Activated CD4-positive, alpha-beta T cell treated with anti-CD3 and anti-CD28 coated beads, Interleukin-2, amount 10 ng/mL, durations not matched to agents 24 days and 14 days (primary cell): ENCODE measurements around the gene PITPNM1. TPM values are rescaled to one million over a fixed set of nuclear protein-coding genes. Genes with fewer than 3 reads are reported as not detected.
A peak's percentile ranks its signal among the peaks of the same experiment; 100 is the strongest.
"Not testable (repeated sequence)": the region's sequence is repeated elsewhere in the genome, so short reads cannot be mapped to it uniquely, and the experiment has no call there.

Experiments used
- DNase-seq: peaks from one replicate; pipeline ENCODE4 v3.0.0; 2022
- H3K27ac Mint-ChIP-seq: one replicate; pipeline ENCODE4 v1.8.0; 2022; ENCODE audit warnings: mild to moderate bottlenecking, mixed read lengths
- H3K27me3 Mint-ChIP-seq: one replicate; pipeline ENCODE4 v1.8.0; 2022; ENCODE audit warnings: mixed read lengths
- H3K36me3 Mint-ChIP-seq: one replicate; pipeline ENCODE4 v1.8.0; 2022; ENCODE audit warnings: low read depth, mild to moderate bottlenecking, mixed read lengths
- H3K4me1 Mint-ChIP-seq: one replicate; pipeline ENCODE4 v1.8.0; 2021; ENCODE audit warnings: mixed read lengths
- H3K4me3 Mint-ChIP-seq: one replicate; pipeline ENCODE4 v1.8.0; 2022; ENCODE audit warnings: mild to moderate bottlenecking, moderate library complexity, mixed read lengths
- H3K9me3 Mint-ChIP-seq: one replicate; pipeline ENCODE4 v1.8.0; 2021; ENCODE audit warnings: mixed read lengths
- intact Hi-C: fragments of 100-400 bp; cut with micrococcal nuclease; formaldehyde crosslinking; loops from one replicate; pipeline ENCODE4 v1.15.1; 2023
- total RNA-seq: library from RNA; stranded (reverse); gene quantifications from 2 replicates; pipeline ENCODE4 v1.2.3, GENCODE V29; 2022

PITPNM1 gene
- total RNA-seq, 1 donor from 2014 or later: 128 TPM

- H3K27ac Mint-ChIP-seq: no peak overlapping the region
- H3K36me3 Mint-ChIP-seq: peaks cover 50% of the 10 kb centered on the region
- intact Hi-C loops: no loop called here
- peaks cover 8% of the 10 kb centered on the region for H3K4me1 Mint-ChIP-seq
- no peaks in the 10 kb centered on the region for H3K27me3 Mint-ChIP-seq
- DNase-seq: no peak
- no peaks in the 10 kb centered on the region for H3K9me3 Mint-ChIP-seq
- no peak overlapping the region for H3K4me3 Mint-ChIP-seq
Observed at GRCh38 chr11:67493548-67494370, 11.4 kb downstream of the PITPNM1 start.

DNA sequence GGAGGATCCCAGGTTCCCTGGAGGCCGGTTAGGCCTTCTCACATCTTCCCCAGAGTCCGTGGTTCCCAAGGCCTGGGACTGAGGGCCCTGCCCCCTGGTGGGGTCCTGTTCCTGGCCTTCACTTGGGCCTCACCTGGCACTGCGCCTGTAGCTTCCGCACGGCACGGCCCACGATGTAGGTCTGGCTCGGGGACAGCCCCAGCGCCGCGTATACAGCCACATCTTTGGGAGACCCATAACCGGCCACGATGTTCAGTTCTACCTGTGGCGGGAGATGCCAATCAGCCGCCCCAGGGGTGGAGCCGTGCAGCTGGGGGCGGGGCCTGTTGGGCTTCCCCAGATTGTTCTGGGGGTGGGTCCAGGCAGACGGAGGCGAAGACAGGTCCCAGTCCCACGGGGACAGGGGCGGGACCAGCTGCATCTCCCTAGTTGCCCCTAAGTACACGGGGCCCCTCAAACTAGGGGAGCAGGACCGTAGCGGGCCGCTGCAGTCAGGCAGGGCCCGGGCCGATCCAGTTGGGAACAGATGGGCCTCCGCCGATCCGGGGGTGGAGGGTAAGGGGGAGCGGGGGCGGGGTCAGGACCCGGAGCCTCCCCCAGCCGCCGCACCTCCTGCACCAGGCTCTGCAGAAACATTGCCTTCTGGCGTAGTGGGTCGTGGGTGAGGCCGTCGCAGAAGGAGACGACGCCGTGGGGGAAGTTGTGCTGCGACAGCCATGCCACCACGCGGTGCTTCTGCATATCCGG is 12.2 kb downstream of the PITPNM1 start:
- H3K9me3 Mint-ChIP-seq: no peaks in the 10 kb centered on the region
- no peak overlapping the region for H3K27ac Mint-ChIP-seq
- H3K4me3 Mint-ChIP-seq: no peak overlapping the region
- peak; percentile 74 for DNase-seq
- peaks cover 16% of the 10 kb centered on the region for H3K4me1 Mint-ChIP-seq
- peaks cover 55% of the 10 kb centered on the region for H3K36me3 Mint-ChIP-seq
- no peaks in the 10 kb centered on the region for H3K27me3 Mint-ChIP-seq
- intact Hi-C loops: no loop called here

DNA sequence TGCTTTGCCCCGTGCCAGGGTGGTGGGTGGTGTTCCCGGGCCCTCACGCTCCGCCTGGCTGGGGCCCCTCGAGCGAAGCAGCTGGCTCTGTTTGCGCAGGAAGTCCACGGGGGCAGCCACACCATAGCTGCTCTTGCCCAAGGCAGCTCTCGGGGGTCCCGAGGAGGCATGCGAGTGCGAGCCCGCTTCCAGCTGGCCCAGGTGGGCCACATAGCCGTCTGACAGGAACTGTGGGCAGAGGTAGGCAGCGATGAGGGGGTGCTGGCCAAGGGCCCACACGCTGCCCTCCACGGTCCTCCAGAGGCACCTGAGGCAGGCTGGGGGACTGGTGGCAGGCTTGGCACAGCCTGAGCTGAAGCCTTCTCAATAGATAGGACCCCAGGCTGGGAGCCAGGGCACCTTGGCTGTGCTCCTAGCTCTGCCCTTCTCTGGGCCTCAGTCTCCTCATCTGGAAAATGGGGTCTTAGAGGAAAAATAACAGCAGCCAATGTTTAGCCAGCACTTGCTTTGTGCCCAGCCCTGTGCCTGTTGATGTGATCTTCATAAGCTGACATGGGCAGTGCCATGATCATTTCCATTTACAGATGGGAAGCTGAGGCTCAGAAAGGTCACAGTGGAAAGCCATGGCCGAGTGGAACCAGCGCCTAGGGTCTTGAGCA is 13.0 kb downstream of the PITPNM1 start:
- peaks cover 57% of the 10 kb centered on the region for H3K36me3 Mint-ChIP-seq
- peaks cover 23% of the 10 kb centered on the region for H3K4me1 Mint-ChIP-seq
- no peaks in the 10 kb centered on the region for H3K9me3 Mint-ChIP-seq
- H3K4me3 Mint-ChIP-seq: no peak overlapping the region
- intact Hi-C loops: no loop called here
- H3K27me3 Mint-ChIP-seq: no peaks in the 10 kb centered on the region
- DNase-seq: no peak
- no peak overlapping the region for H3K27ac Mint-ChIP-seq

GRCh38 chr11:67491276-67492068 is 13.7 kb downstream of the PITPNM1 start:
- Mint-ChIP-seq H3K36me3 (peaks cover 58% of the 10 kb centered on the region), H3K27ac (peak overlapping the region; percentile 73)
- intact Hi-C loops: no loop called here

GRCh38 chr11:67490727-67491065 is 14.5 kb downstream of the PITPNM1 start:
- DNase-seq: no peak
- no peak overlapping the region for H3K4me3 Mint-ChIP-seq
- peaks cover 59% of the 10 kb centered on the region for H3K36me3 Mint-ChIP-seq
- no peaks in the 10 kb centered on the region for H3K27me3 Mint-ChIP-seq
- peaks cover 6% of the 10 kb centered on the region for H3K9me3 Mint-ChIP-seq
- H3K4me1 Mint-ChIP-seq: peaks cover 36% of the 10 kb centered on the region
- intact Hi-C loops: no loop called here
- H3K27ac Mint-ChIP-seq: peak overlapping the region; percentile 73

More at GRCh38 chr11:67491276-67492068, 13.7 kb downstream of the PITPNM1 start:
- H3K4me3 Mint-ChIP-seq: no peak overlapping the region
- H3K9me3 Mint-ChIP-seq: peaks cover under 1% of the 10 kb centered on the region
- H3K27me3 Mint-ChIP-seq: no peaks in the 10 kb centered on the region
- H3K4me1 Mint-ChIP-seq: peaks cover 30% of the 10 kb centered on the region
- DNase-seq: no peak

- Mint-ChIP-seq H3K4me3 (no peak overlapping the region), H3K27ac (peak overlapping the region; percentile 86), H3K27me3 (no peaks in the 10 kb centered on the region), H3K4me1 (peaks cover 38% of the 10 kb centered on the region), H3K9me3 (peaks cover 6% of the 10 kb centered on the region), H3K36me3 (peaks cover 59% of the 10 kb centered on the region)
- intact Hi-C loops: loop anchor here (10.0 kb wide), 1 partner anchor 535 kb away; the partner anchor contains the start of gene PC
- DNase-seq: no peak
Observed at GRCh38 chr11:67489885-67490726, 15.1 kb downstream of the PITPNM1 start.

DNA sequence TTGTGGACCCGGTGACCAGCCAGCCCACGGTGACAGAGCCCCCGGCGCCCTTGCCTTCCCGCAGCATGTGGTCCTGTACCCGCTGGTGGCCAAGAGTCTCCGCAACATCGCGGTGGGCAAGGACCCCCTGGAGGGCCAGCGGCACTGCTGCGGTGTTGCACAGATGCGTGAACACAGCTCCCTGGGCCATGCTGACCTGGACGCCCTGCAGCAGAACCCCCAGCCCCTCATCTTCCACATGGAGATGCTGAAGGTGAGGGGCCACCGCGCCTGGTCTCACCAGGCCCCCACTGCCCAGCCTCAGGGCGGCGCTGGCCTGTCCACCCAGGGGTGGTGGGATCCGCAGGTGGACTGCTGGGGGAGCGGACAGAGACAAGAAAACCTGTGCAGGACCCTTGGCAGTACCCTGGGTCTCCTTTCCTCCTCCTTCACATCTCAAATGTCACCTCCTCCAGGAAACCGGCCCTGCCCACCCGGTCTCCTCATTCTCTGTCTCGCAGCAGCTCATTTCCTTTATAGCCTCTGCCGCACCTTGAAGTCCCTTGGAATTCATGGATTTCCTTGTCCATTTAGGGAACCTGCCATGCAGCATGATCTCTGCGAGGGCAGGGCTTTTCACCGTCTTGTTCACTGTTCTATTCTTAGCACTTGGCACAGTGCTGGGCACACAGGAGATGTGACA is 15.8 kb downstream of the PITPNM1 start:
- Mint-ChIP-seq H3K27me3 (no peaks in the 10 kb centered on the region), H3K9me3 (peaks cover 6% of the 10 kb centered on the region), H3K4me1 (peaks cover 46% of the 10 kb centered on the region), H3K36me3 (peaks cover 66% of the 10 kb centered on the region), H3K4me3 (no peak overlapping the region), H3K27ac (peak overlapping the region; percentile 99)
- intact Hi-C loops: loop anchor here (10.0 kb wide), 1 partner anchor 535 kb away; the partner anchor contains the start of gene PC
- DNase-seq: no peak

- H3K4me1 Mint-ChIP-seq: peaks cover 59% of the 10 kb centered on the region
- peaks cover 62% of the 10 kb centered on the region for H3K36me3 Mint-ChIP-seq
Observed at GRCh38 chr11:67486481-67487195, 18.5 kb downstream of the PITPNM1 start.

DNA sequence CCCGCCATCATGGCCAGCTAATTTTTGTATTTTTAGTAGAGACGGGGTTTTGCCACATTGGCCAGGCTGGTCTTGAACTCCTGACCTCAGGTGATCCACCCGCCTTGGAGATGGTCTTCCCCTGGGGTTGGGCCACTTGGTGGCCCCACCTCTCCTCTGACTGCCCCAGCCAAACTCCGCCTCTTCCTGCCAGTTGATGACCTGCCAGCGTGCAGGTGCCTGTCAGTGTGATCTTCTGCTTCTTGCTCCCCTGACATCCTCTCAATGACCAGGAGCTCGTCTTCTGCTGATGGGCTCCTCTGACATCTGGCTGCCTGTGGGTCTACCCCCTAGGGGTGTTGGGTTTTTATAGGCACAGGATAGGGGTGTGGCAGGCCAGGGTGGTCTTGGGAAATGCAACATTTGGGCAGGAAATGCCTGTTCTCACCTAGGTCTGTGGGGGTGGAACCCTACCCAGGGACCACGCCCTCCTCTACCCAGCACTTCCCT is 19.2 kb downstream of the PITPNM1 start:
- peak overlapping the region; percentile 99 for H3K27ac Mint-ChIP-seq
- H3K9me3 Mint-ChIP-seq, H3K27me3 Mint-ChIP-seq: not testable (repeated sequence)
- H3K36me3 Mint-ChIP-seq: peaks cover 58% of the 10 kb centered on the region
- intact Hi-C loops: loop anchor here (2.0 to 10.0 kb wide), 3 partner anchors 49 to 531 kb away; partner anchors contain the start of genes PC and PTPRCAP
- peak overlapping the region; percentile 96 for H3K4me3 Mint-ChIP-seq
- peaks cover 59% of the 10 kb centered on the region for H3K4me1 Mint-ChIP-seq
- peak; percentile 86 for DNase-seq

More at GRCh38 chr11:67486481-67487195, 18.5 kb downstream of the PITPNM1 start:
- intact Hi-C loops: loop anchor here (1.0 to 10.0 kb wide), 3 partner anchors 20 to 532 kb away; partner anchors contain the start of genes PC and PTPRCAP
- peak; percentile 79 for DNase-seq
- Mint-ChIP-seq H3K27ac (peak overlapping the region; percentile 99), H3K4me3 (peak overlapping the region; percentile 96), H3K9me3 (peaks cover 6% of the 10 kb centered on the region), H3K27me3 (no peaks in the 10 kb centered on the region)

DNA sequence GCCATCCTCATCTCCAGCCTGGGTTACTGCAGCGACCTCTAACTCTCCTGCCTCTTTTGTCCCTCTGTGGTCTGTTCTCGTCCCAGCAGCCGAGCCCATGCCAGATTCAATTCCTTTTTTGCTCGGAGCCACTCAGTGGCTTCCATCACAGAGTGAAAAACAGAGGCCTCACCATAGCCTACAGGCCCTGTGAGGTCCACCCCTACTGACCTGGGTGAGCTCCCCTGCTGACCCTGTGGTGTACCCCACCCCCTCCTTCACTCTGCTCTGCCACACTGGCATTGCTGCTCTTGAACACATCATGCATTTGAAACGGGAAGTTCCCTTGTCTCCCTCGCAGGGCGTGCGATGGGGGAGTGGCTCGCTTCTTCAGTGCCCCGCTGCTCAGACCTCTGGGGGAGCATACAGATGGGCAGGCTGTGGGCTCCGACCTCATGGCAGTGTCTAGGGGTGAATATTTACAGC is 20.3 kb downstream of the PITPNM1 start:
- H3K27ac Mint-ChIP-seq: peak overlapping the region; percentile 99
- peaks cover 59% of the 10 kb centered on the region for H3K4me1 Mint-ChIP-seq
- peaks cover 52% of the 10 kb centered on the region for H3K36me3 Mint-ChIP-seq
- H3K4me3 Mint-ChIP-seq: peak overlapping the region; percentile 96
- H3K9me3 Mint-ChIP-seq: peaks cover 6% of the 10 kb centered on the region
- peaks cover 1% of the 10 kb centered on the region for H3K27me3 Mint-ChIP-seq
- intact Hi-C loops: loop anchor here (2.0 to 10.0 kb wide), 3 partner anchors 82 to 530 kb away; partner anchors contain the start of genes GRK2 and PC
- DNase-seq: peak; percentile 89
